Measurements from ENCODE around the gene OTUD4. TPM values are rescaled to one million over a fixed set of nuclear protein-coding genes. Genes with fewer than 3 reads are reported as not detected.
"Not testable (repeated sequence)": the region's sequence is repeated elsewhere in the genome, so short reads cannot be mapped to it uniquely, and the experiment has no call there.

Gene OTUD4
- total and polyA plus RNA-seq, 2 donors (not counting 3 experiments of a cell fraction or from before 2014, with no cell fraction given), result 12.6 to 40.9 TPM

DNA sequence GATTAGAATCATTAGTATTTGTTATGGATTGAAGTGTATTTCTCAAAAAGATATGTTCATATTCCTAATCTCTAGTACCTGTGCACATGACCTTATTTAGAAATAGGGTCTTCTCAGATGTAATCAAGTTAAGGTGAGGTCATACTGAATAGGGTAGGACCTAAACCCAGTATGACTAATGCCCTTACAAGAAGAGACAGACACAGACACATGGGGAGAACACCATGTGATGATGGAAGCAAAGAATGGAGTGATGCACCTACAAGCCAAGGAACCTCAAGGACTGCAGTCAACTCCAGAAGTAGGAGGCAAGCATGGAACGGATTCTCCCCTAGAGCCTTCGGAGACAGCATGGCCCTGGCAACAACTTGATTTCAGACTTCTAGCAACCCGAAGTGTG lies 31.4 kb downstream of the OTUD4 start:
- FAIRE-seq (no peak), DNase-seq (ENCODE audit: low read depth, low spot score) (no peak)
- Histone ChIP-seq H3K4me2 (ENCODE audit: insufficient read depth, low read length) (no peak overlapping the region), H3K27ac (ENCODE audit: insufficient read depth, low read depth, low read length) (no peak overlapping the region), H3K9me1 (replicated peaks; ENCODE audit: control insufficient read depth, extremely low read depth, insufficient read depth, low read length) (no peaks in the 10 kb centered on the region), H3K27me3 (ENCODE audit: control insufficient read depth in 2 of 2, insufficient read depth in 2 of 2, low read length in 2 of 2) (no peaks in the 10 kb centered on the region), H3K9ac (replicated peaks; ENCODE audit: extremely low read depth, insufficient read depth, low read length) (no peak overlapping the region), H3K36me3 (ENCODE audit: control insufficient read depth in 2 of 2, extremely low read depth in 1 of 2, insufficient read depth in 2 of 2, low read length in 2 of 2) (peaks cover 13 to 28% of the 10 kb centered on the region in 2 experiments), H2AFZ (ENCODE audit: low read depth, low read length) (no peak overlapping the region), H3K79me2 (ENCODE audit: control insufficient read depth, insufficient read depth, low read length) (peaks cover 8% of the 10 kb centered on the region), H3K4me3 (replicated peaks in 1 of 3; ENCODE audit: insufficient read depth in 1 of 3, low read depth in 1 of 3, low read length in 3 of 3) (no peak overlapping the region), H3K9me3 (replicated peaks; ENCODE audit: control insufficient read depth, insufficient read depth, low read length) (no peaks in the 10 kb centered on the region), H3K4me1 (ENCODE audit: control insufficient read depth, extremely low read depth, insufficient read depth, low read length) (peaks cover 10% of the 10 kb centered on the region), H4K20me1 (replicated peaks; ENCODE audit: control insufficient read depth, extremely low read depth, insufficient read depth, low read length) (peaks cover 2% of the 10 kb centered on the region)
- intact Hi-C loops (cut with micrococcal nuclease) (no loop called here), dilution Hi-C loops (cut with MboI; ENCODE audit: extremely low pct_ligation_motif_present, low sequenced_read_pairs) (no loop called here)
- CTCF ChIA-PET, result interaction anchor here (1.0 to 1.4 kb wide), 3 partner anchors 25 to 468 kb away, joined by 3 read pairs; no protein-coding TSS in a partner anchor
- no peak for TF ChIP-seq GATA2 (IDR thresholded peaks at IDR 0.05; ENCODE audit: insufficient read depth, insufficient read length, low read depth, low read length)
- TF ChIP-seq, protein P1, sequence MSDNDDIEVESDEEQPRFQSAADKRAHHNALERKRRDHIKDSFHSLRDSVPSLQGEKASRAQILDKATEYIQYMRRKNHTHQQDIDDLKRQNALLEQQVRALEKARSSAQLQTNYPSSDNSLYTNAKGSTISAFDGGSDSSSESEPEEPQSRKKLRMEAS (IDR thresholded peaks at IDR 0.05; ENCODE audit: insufficient read depth, insufficient read length), result no peak
- no peak for TF ChIP-seq EZH2 (IDR thresholded peaks at IDR 0.05; ENCODE audit: borderline replicate concordance, low read depth, low read length, severe bottlenecking)
- no peak for TF ChIP-seq POLR2AphosphoS5 (IDR thresholded peaks at IDR 0.05; ENCODE audit: insufficient read depth, low read depth, low read length)
- TF ChIP-seq JUN (IDR thresholded peaks at IDR 0.05; ENCODE audit: borderline replicate concordance, insufficient read depth, insufficient read length, low read depth), result no peak
- TF ChIP-seq MYC (IDR thresholded peaks at IDR 0.05; ENCODE audit: low read depth, low read length), result no peak
- TF ChIP-seq FOS (IDR thresholded peaks at IDR 0.05; ENCODE audit: borderline replicate concordance, insufficient read depth, low read length), result no peak
- TF ChIP-seq, protein P2, sequence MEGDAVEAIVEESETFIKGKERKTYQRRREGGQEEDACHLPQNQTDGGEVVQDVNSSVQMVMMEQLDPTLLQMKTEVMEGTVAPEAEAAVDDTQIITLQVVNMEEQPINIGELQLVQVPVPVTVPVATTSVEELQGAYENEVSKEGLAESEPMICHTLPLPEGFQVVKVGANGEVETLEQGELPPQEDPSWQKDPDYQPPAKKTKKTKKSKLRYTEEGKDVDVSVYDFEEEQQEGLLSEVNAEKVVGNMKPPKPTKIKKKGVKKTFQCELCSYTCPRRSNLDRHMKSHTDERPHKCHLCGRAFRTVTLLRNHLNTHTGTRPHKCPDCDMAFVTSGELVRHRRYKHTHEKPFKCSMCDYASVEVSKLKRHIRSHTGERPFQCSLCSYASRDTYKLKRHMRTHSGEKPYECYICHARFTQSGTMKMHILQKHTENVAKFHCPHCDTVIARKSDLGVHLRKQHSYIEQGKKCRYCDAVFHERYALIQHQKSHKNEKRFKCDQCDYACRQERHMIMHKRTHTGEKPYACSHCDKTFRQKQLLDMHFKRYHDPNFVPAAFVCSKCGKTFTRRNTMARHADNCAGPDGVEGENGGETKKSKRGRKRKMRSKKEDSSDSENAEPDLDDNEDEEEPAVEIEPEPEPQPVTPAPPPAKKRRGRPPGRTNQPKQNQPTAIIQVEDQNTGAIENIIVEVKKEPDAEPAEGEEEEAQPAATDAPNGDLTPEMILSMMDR (IDR thresholded peaks at IDR 0.05; ENCODE audit: extremely low read depth in 1 of 2, insufficient read depth in 1 of 2, low read depth in 1 of 2, low read length in 2 of 2), result no peak
- TF ChIP-seq POLR2A (IDR thresholded peaks at IDR 0.05; ENCODE audit: low read depth, low read length), result no peak
- POLR2A ChIA-PET, result no interaction called here
- no TSS peak for BruUV-seq (replicated peaks)

DNA sequence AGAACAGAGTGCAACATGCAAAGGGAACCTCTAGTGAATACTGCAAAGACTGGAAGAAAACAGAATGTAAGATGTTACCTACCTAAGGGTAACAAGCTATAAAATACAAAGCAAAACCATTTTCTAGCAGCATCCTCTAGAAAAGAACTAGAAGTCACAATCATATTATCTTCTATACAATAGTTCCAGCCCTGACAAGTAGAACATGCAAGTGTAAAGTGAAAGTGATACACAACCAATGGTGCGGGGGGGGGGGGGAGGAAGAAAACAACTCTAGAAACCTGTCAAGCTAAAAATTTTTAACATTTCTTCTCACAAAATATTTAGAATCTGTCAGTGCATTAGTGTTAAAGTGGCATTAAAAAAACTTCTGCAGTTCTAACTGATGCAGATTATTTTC lies 44.2 kb downstream of the OTUD4 start:
- H3K9me1 ChIP-seq (replicated peaks; ENCODE audit: control insufficient read depth, extremely low read depth, insufficient read depth, low read length); H3K27ac ChIP-seq (ENCODE audit: insufficient read depth, low read depth, low read length); H4K20me1 ChIP-seq (replicated peaks; ENCODE audit: control insufficient read depth, extremely low read depth, insufficient read depth, low read length); H3K9me3 ChIP-seq (replicated peaks; ENCODE audit: control insufficient read depth, insufficient read depth, low read length); intact Hi-C loops (cut with micrococcal nuclease); H3K79me2 ChIP-seq (ENCODE audit: control insufficient read depth, insufficient read depth, low read length); POLR2A ChIA-PET; DNase-seq (ENCODE audit: low read depth, low spot score); H3K4me3 ChIP-seq (replicated peaks in 1 of 3; ENCODE audit: insufficient read depth in 1 of 3, low read depth in 1 of 3, low read length in 3 of 3); H2AFZ ChIP-seq (ENCODE audit: low read depth, low read length); H3K9ac ChIP-seq (replicated peaks; ENCODE audit: extremely low read depth, insufficient read depth, low read length); BruUV-seq (replicated peaks); H3K27me3 ChIP-seq (ENCODE audit: control insufficient read depth in 2 of 2, insufficient read depth in 2 of 2, low read length in 2 of 2); FAIRE-seq; dilution Hi-C loops (cut with MboI; ENCODE audit: extremely low pct_ligation_motif_present, low sequenced_read_pairs); H3K4me2 ChIP-seq (ENCODE audit: insufficient read depth, low read length): not testable (repeated sequence)
- Histone ChIP-seq H3K4me1 (ENCODE audit: control insufficient read depth, extremely low read depth, insufficient read depth, low read length) (peaks cover 16% of the 10 kb centered on the region), H3K36me3 (ENCODE audit: control insufficient read depth in 2 of 2, extremely low read depth in 1 of 2, insufficient read depth in 2 of 2, low read length in 2 of 2) (peaks cover 10 to 13% of the 10 kb centered on the region in 2 experiments)
- CTCF ChIA-PET, result interaction anchor here (0.8 kb wide), 1 partner anchor 17 kb away, joined by 4 read pairs; no protein-coding TSS in a partner anchor

All from endothelial cell of umbilical vein (primary cell).